PC-9 (cell line): ENCODE data around the gene CCDC70. TPM values are rescaled to one million over a fixed set of nuclear protein-coding genes. Genes with fewer than 3 reads are reported as not detected.

ENCODE experiments used
- BruUV-seq: library from RNA; stranded (reverse); fragments of 400-500 nt; replicated peaks from 2 replicates; lab custom pipeline; 2021; lab: Mats Ljungman, UMichigan
- CTCF ChIA-PET: fragments of 300-600 bp; sonication (Branson Sonifier 250); formaldehyde crosslinking; loops from one replicate; lab custom pipeline; 2022; ENCODE audit warnings: antibody characterized with exemption; lab: Charles Lee
- POLR2A ChIA-PET: fragments of 300-600 bp; sonication (Branson Sonifier 250); formaldehyde crosslinking; loops from one replicate; lab custom pipeline; 2022; ENCODE audit warnings: antibody characterized with exemption; ENCODE audit not compliant: unreplicated experiment; lab: Charles Lee
- DNase-seq, 2 experiments: peaks; one replicate each; pipeline versions ENCODE4 v3.0.0 to v3.0.0-alpha.2; 2015 to 2022; ENCODE audit warnings: mixed read lengths in 1 of 2
- H2AFZ ChIP-seq: fragments of 200-600 bp; sonication (generic); 2 replicates; pipeline ENCODE4 v1.8.1; 2017; ENCODE audit warnings: antibody characterized with exemption
- H3F3A ChIP-seq: fragments of 200-600 bp; sonication (generic); 2 replicates; pipeline ENCODE4 v1.8.1; 2017; ENCODE audit warnings: antibody characterized with exemption, mild to moderate bottlenecking, low read depth; ENCODE audit not compliant: insufficient read depth
- H3K27ac ChIP-seq: fragments of 200-600 bp; sonication (generic); 2 replicates; pipeline ENCODE4 v1.6.1; 2016; ENCODE audit warnings: mixed run types
- H3K27me3 ChIP-seq: fragments of 200-600 bp; sonication (generic); 2 replicates; pipeline ENCODE4 v1.6.1; 2016; ENCODE audit warnings: low read depth, mixed run types; ENCODE audit not compliant: insufficient read depth
- H3K36me3 ChIP-seq: fragments of 200-600 bp; sonication (generic); 2 replicates; pipeline ENCODE4 v1.6.1; 2016; ENCODE audit warnings: low read depth, mixed run types
- H3K4me1 ChIP-seq: fragments of 200-600 bp; sonication (generic); replicated peaks from 2 replicates; pipeline ENCODE4 v1.6.1; 2016; ENCODE audit warnings: mixed run types; ENCODE audit not compliant: insufficient read depth
- H3K4me2 ChIP-seq: fragments of 200-600 bp; sonication (generic); 2 replicates; pipeline ENCODE4 v1.6.1; 2017; ENCODE audit warnings: mixed run types
- H3K4me3 ChIP-seq: fragments of 200-600 bp; sonication (generic); 2 replicates; pipeline ENCODE4 v1.6.1; 2016; ENCODE audit warnings: mixed run types
- H3K79me2 ChIP-seq: fragments of 200-600 bp; sonication (generic); 2 replicates; pipeline ENCODE4 v1.6.1; 2017; ENCODE audit warnings: low read depth, mixed run types
- H3K9me2 ChIP-seq: fragments of 200-600 bp; sonication (generic); 2 replicates; pipeline ENCODE4 v1.8.1; 2017; ENCODE audit warnings: mild to moderate bottlenecking; ENCODE audit not compliant: insufficient read depth
- H3K9me3 ChIP-seq: fragments of 200-600 bp; sonication (generic); 2 replicates; pipeline ENCODE4 v1.8.1; 2016; ENCODE audit warnings: low read depth; ENCODE audit not compliant: insufficient read depth
- H4K20me1 ChIP-seq: fragments of 200-600 bp; sonication (generic); 2 replicates; pipeline ENCODE4 v1.8.1; 2017; ENCODE audit not compliant: insufficient read depth
- CTCF ChIP-seq: fragments of 200-600 bp; sonication (generic); conservative IDR thresholded peaks from 2 replicates; pipeline ENCODE4 v1.6.1; 2017; ENCODE audit warnings: mixed run types, antibody characterized with exemption, mild to moderate bottlenecking, moderate library complexity
- EZH2 ChIP-seq: fragments of 200-600 bp; sonication (generic); IDR thresholded peaks from 2 replicates; pipeline ENCODE4 v1.8.0; 2017; ENCODE audit warnings: antibody characterized with exemption, low read depth
- intact Hi-C: fragments of 100-400 bp; cut with micrococcal nuclease; formaldehyde crosslinking; loops from one replicate; pipeline ENCODE4 v1.10.0; 2022; ENCODE audit not compliant: unreplicated experiment
- total RNA-seq: library from RNA; stranded (reverse); gene quantifications from 2 replicates; pipeline ENCODE4 v1.2.3, GENCODE V29; 2021

Gene CCDC70
- total RNA-seq, 1 experiment from 2014 or later, result not detected

GRCh38 chr13:51820016-51820597, 41.7 kb upstream of the CCDC70 start:
- no TSS peak for BruUV-seq
- ChIA-PET POLR2A (no interaction called here), CTCF (no interaction called here)
- no peaks in the 10 kb centered on the region for H3F3A ChIP-seq
- no peak for DNase-seq
- no peak overlapping the region for H3K4me2 ChIP-seq
- H4K20me1 ChIP-seq, result no peaks in the 10 kb centered on the region
- H3K27ac ChIP-seq, result no peak overlapping the region
- no peak for TF ChIP-seq EZH2
- no peak for TF ChIP-seq CTCF
- no peaks in the 10 kb centered on the region for H3K9me3 ChIP-seq
- H3K9me2 ChIP-seq, result no peaks in the 10 kb centered on the region
- no peaks in the 10 kb centered on the region for H3K36me3 ChIP-seq
- intact Hi-C loops, result no loop called here
- peaks cover 10% of the 10 kb centered on the region; the same call in 1 of the 2 replicates for H3K4me1 ChIP-seq
- H3K4me3 ChIP-seq, result no peak overlapping the region
- peaks cover 60% of the 10 kb centered on the region for H3K27me3 ChIP-seq
- no peaks in the 10 kb centered on the region for H3K79me2 ChIP-seq
- H2AFZ ChIP-seq, result no peak overlapping the region

GRCh38 chr13:51821606-51822005, 40.2 kb upstream of the CCDC70 start:
- intact Hi-C loops, result no loop called here
- ChIA-PET CTCF (no interaction called here), POLR2A (no interaction called here)
- no peaks in the 10 kb centered on the region for H3K9me3 ChIP-seq
- H3K9me2 ChIP-seq, result no peaks in the 10 kb centered on the region
- H4K20me1 ChIP-seq, result no peaks in the 10 kb centered on the region
- no TSS peak for BruUV-seq
- peaks cover 56% of the 10 kb centered on the region for H3K27me3 ChIP-seq
- no peak for DNase-seq
- H3K4me1 ChIP-seq, result peaks cover 4% of the 10 kb centered on the region; the same call in 1 of the 2 replicates
- no peak overlapping the region for H2AFZ ChIP-seq
- no peaks in the 10 kb centered on the region for H3F3A ChIP-seq
- no peaks in the 10 kb centered on the region for H3K36me3 ChIP-seq
- no peak overlapping the region for H3K4me2 ChIP-seq
- H3K4me3 ChIP-seq, result no peak overlapping the region
- no peak overlapping the region for H3K27ac ChIP-seq
- TF ChIP-seq EZH2, result no peak
- TF ChIP-seq CTCF, result no peak
- H3K79me2 ChIP-seq, result no peaks in the 10 kb centered on the region

GRCh38 chr13:51822106-51822815, 39.5 kb upstream of the CCDC70 start:
- Histone ChIP-seq H3K79me2 (no peaks in the 10 kb centered on the region), H3F3A (no peaks in the 10 kb centered on the region), H3K4me3 (no peak overlapping the region), H2AFZ (no peak overlapping the region), H3K36me3 (no peaks in the 10 kb centered on the region), H3K27me3 (peaks cover 61% of the 10 kb centered on the region), H3K4me2 (no peak overlapping the region), H3K27ac (no peak overlapping the region), H3K4me1 (no peaks in the 10 kb centered on the region), H4K20me1 (no peaks in the 10 kb centered on the region), H3K9me2 (no peaks in the 10 kb centered on the region), H3K9me3 (no peaks in the 10 kb centered on the region)
- intact Hi-C loops, result no loop called here
- POLR2A ChIA-PET, result no interaction called here
- no TSS peak for BruUV-seq
- TF ChIP-seq CTCF (no peak), EZH2 (no peak)
- CTCF ChIA-PET, result no interaction called here
- no peak for DNase-seq
